ENCODE data around the gene GSN. TPM values are rescaled to one million over a fixed set of nuclear protein-coding genes. Genes with fewer than 3 reads are reported as not detected.
A peak's percentile ranks its signal among the peaks of the same experiment; 100 is the strongest.

The GSN gene
- total RNA-seq, 1 donor from 2014 or later = 1.1 TPM

DNA sequence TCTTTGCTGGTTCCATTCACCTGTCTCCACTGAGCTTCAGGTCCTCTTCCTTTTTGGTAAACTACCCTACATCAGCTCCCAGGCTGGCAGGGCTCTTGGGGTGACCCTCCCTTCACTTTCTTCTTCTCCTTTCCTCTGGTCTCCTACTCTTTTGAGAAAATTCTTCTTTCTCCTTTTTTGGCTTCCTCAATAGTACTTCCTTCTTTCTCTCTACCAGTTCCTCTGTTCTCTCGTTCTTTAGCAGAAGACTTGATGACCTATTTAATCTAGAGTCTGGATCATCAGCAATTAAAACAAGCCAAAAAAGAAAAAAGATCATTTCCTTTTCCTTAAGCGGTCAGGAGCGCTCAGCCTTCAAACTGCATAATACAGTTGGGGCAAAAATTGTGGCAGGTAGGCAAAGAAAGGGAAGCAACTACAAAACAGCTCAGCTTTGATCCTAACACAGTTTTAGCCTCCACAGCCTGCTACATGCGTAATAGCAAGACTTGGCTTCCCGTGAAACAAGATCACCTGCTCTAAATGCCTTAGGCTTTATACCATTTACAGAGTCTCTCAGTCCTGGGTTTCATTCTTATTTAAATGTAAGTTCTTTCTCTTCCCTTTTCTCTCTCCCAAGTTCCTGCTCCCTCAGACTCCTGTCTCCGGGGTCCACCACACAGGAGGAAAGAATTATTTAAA lies 14.0 kb upstream of the GSN start:
- DNase-seq (ENCODE audit: low spot score) = no peak
- intact Hi-C loops (cut with micrococcal nuclease) = no loop called here
- peaks cover 16% of the 10 kb centered on the region for H3K27me3 Mint-ChIP-seq (ENCODE audit: low read depth)

DNA sequence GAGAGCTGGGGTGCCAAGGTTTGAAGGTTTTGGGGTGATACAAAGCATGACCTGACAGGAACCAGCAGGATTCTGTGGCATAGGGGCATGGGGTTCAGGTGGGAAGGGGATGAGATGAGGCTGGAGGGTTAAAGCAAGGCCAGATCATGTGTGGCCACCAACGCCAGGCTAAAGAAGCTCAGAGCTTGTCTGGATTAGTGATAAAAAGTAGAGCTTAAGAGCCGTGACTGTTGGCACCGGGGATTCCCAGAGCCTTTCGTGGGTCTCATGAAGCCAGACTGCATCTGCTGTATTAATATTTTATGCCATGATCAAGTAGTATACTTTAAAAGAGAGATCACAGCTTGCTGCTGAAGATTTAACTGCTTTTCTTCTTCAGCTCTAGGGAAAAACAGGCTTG lies 8.5 kb upstream of the GSN start:
- no peaks in the 10 kb centered on the region for H3K36me3 Mint-ChIP-seq (ENCODE audit: low read depth)
- H3K27me3 Mint-ChIP-seq (ENCODE audit: low read depth) = peaks cover 28% of the 10 kb centered on the region
- intact Hi-C loops (cut with micrococcal nuclease) = no loop called here
- no peaks in the 10 kb centered on the region for H3K4me1 Mint-ChIP-seq (ENCODE audit: low read depth)
- no peak overlapping the region for H3K27ac Mint-ChIP-seq
- H3K9me3 Mint-ChIP-seq = no peaks in the 10 kb centered on the region
- no peak for DNase-seq (ENCODE audit: low spot score)
- no peak overlapping the region for H3K4me3 Mint-ChIP-seq (ENCODE audit: low read depth)

More for the DNA sequence above, 14.0 kb upstream of the GSN start:
- no peak overlapping the region for H3K27ac Mint-ChIP-seq
- H3K4me1 Mint-ChIP-seq (ENCODE audit: low read depth) = no peaks in the 10 kb centered on the region
- H3K4me3 Mint-ChIP-seq (ENCODE audit: low read depth) = no peak overlapping the region
- no peaks in the 10 kb centered on the region for H3K9me3 Mint-ChIP-seq
- H3K36me3 Mint-ChIP-seq (ENCODE audit: low read depth) = no peaks in the 10 kb centered on the region

- intact Hi-C loops (cut with micrococcal nuclease) = no loop called here
- H3K27ac Mint-ChIP-seq = no peak overlapping the region
- H3K4me3 Mint-ChIP-seq (ENCODE audit: low read depth) = no peak overlapping the region
- H3K27me3 Mint-ChIP-seq (ENCODE audit: low read depth) = peaks cover 28% of the 10 kb centered on the region
- H3K4me1 Mint-ChIP-seq (ENCODE audit: low read depth) = no peaks in the 10 kb centered on the region
- no peaks in the 10 kb centered on the region for H3K36me3 Mint-ChIP-seq (ENCODE audit: low read depth)
- no peaks in the 10 kb centered on the region for H3K9me3 Mint-ChIP-seq
- no peak for DNase-seq (ENCODE audit: low spot score)
These were observed 8.0 kb upstream of the GSN start for GRCh38 chr9:121259935-121260334.

DNA sequence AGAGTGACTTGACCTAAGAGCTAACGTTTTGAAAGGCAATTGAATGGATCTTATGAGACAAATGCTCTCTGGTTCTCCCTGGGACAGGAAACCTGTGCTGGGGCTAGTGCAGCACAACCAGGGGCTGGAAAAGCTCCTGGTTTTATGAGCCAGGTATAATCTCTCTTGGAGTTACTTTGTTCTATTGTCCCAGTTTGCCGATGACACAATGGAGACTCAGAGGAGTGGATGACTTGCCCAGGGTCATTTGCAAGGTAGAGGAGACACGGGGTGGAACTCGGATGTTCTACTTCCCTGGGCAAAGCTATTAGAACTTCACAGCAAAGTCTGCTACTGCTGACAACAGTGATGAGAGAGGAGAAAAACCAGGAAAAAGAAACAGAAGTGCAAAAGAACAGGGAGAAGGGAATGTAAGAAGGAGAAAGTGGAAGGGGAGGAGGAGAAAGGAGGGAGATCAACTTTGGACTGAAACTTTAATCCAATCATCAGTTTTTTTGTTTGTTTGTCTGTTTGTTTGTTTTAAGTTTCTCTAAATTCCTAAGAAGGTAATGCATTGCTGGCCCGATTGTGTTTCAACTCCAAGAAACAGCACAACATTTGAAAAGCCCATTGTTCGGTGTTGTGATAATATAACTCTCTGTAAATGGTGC lies 7.4 kb upstream of the GSN start:
- peaks cover 31% of the 10 kb centered on the region for H3K27me3 Mint-ChIP-seq (ENCODE audit: low read depth)
- no peak overlapping the region for H3K4me3 Mint-ChIP-seq (ENCODE audit: low read depth)
- no peaks in the 10 kb centered on the region for H3K9me3 Mint-ChIP-seq
- H3K4me1 Mint-ChIP-seq (ENCODE audit: low read depth) = no peaks in the 10 kb centered on the region
- intact Hi-C loops (cut with micrococcal nuclease) = no loop called here
- no peaks in the 10 kb centered on the region for H3K36me3 Mint-ChIP-seq (ENCODE audit: low read depth)
- no peak overlapping the region for H3K27ac Mint-ChIP-seq
- no peak for DNase-seq (ENCODE audit: low spot score)

- Mint-ChIP-seq H3K4me1 (ENCODE audit: low read depth) (no peaks in the 10 kb centered on the region), H3K9me3 (no peaks in the 10 kb centered on the region), H3K4me3 (ENCODE audit: low read depth) (no peak overlapping the region), H3K27me3 (ENCODE audit: low read depth) (peaks cover 28% of the 10 kb centered on the region), H3K36me3 (ENCODE audit: low read depth) (no peaks in the 10 kb centered on the region), H3K27ac (no peak overlapping the region)
- DNase-seq (ENCODE audit: low spot score) = no peak
- intact Hi-C loops (cut with micrococcal nuclease) = no loop called here
These were observed 6.9 kb upstream of the GSN start for GRCh38 chr9:121261107-121261460.

DNA sequence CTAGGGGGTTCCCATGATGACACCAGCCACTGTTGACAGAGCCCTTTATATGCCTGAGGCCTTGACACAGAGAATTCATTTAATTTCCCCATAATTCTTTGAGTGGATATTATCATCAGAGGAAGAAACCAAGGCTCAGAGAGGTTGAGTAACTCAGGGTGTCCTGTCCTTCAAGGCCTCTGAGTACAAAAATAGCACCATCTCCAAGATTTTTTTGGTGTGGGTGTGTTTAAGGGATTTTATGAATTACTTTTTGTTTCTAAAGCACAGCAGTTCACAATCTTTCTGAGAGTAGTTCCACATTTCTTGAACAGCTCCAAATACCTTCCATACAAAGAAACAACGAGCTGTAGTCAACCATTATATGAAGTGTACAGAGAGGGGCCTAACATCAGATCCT lies 6.2 kb upstream of the GSN start:
- Mint-ChIP-seq H3K4me3 (ENCODE audit: low read depth) (no peak overlapping the region), H3K9me3 (no peaks in the 10 kb centered on the region), H3K4me1 (ENCODE audit: low read depth) (no peaks in the 10 kb centered on the region), H3K36me3 (ENCODE audit: low read depth) (no peaks in the 10 kb centered on the region), H3K27me3 (ENCODE audit: low read depth) (peaks cover 31% of the 10 kb centered on the region), H3K27ac (no peak overlapping the region)
- intact Hi-C loops (cut with micrococcal nuclease) = no loop called here
- no peak for DNase-seq (ENCODE audit: low spot score)

- Mint-ChIP-seq H3K27ac (no peak overlapping the region), H3K4me1 (ENCODE audit: low read depth) (no peaks in the 10 kb centered on the region), H3K36me3 (ENCODE audit: low read depth) (no peaks in the 10 kb centered on the region), H3K4me3 (ENCODE audit: low read depth) (no peak overlapping the region), H3K27me3 (ENCODE audit: low read depth) (peaks cover 34% of the 10 kb centered on the region), H3K9me3 (no peaks in the 10 kb centered on the region)
- intact Hi-C loops (cut with micrococcal nuclease) = no loop called here
- DNase-seq (ENCODE audit: low spot score) = no peak
These were observed 5.5 kb upstream of the GSN start for GRCh38 chr9:121262423-121262822.

DNA sequence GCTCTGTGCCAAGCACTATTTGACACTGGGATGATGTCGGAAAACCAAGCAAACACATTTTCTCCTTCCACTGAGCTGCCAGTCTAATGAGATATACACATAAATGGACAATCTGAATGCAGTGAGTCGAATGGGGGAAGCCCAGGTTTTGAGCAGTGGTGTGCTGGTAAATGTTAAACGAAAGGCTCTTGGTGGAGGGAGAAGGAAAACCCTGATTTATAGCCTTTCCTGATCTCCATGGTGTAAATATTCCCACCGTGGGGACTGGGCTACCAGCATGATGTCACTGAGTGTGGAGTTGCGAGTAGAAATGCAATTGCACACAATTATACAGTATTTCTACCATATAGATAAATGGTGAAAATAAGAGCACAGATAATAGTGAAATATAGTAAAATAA lies 5.0 kb upstream of the GSN start:
- H3K4me1 Mint-ChIP-seq (ENCODE audit: low read depth) = no peaks in the 10 kb centered on the region
- no peak overlapping the region for H3K4me3 Mint-ChIP-seq (ENCODE audit: low read depth)
- DNase-seq (ENCODE audit: low spot score) = no peak
- H3K27ac Mint-ChIP-seq = no peak overlapping the region
- H3K9me3 Mint-ChIP-seq = no peaks in the 10 kb centered on the region
- no peaks in the 10 kb centered on the region for H3K36me3 Mint-ChIP-seq (ENCODE audit: low read depth)
- peaks cover 35% of the 10 kb centered on the region for H3K27me3 Mint-ChIP-seq (ENCODE audit: low read depth)
- intact Hi-C loops (cut with micrococcal nuclease) = no loop called here

DNA sequence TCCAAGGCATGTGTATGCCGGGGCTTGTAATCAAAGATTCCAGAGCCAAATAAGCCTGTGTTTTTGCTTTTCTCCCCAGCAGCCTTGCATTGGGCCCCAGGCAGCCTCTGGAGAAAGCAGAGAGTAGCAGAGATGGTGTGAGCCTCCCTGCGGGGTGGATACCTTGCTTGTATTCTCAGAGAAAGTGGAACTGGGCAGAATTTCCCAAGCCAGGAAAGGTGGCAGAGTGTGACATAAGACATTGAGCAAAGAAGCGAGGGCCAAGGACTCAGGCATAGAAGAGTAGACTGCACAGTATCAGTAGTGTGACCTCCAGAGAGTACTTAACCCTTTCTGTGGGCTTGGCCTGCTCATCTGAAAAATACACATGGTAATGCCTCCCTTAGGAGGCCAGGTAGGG lies 1.6 kb upstream of the GSN start:
- Mint-ChIP-seq H3K4me3 (ENCODE audit: low read depth) (peak overlapping the region; percentile 26), H3K4me1 (ENCODE audit: low read depth) (peaks cover 9% of the 10 kb centered on the region), H3K9me3 (no peaks in the 10 kb centered on the region), H3K36me3 (ENCODE audit: low read depth) (no peaks in the 10 kb centered on the region), H3K27ac (no peak overlapping the region), H3K27me3 (ENCODE audit: low read depth) (peaks cover 42% of the 10 kb centered on the region)
- DNase-seq (ENCODE audit: low spot score) = no peak
- intact Hi-C loops (cut with micrococcal nuclease) = no loop called here

GRCh38 chr9:121266906-121267650 lies 884 bp upstream of the GSN start:
- DNase-seq (ENCODE audit: low spot score) = no peak
- Mint-ChIP-seq H3K27me3 (ENCODE audit: low read depth) (peaks cover 39% of the 10 kb centered on the region), H3K36me3 (ENCODE audit: low read depth) (no peaks in the 10 kb centered on the region), H3K9me3 (no peaks in the 10 kb centered on the region), H3K27ac (no peak overlapping the region), H3K4me3 (ENCODE audit: low read depth) (no peak overlapping the region), H3K4me1 (ENCODE audit: low read depth) (peaks cover 9% of the 10 kb centered on the region)
- intact Hi-C loops (cut with micrococcal nuclease) = no loop called here

- Mint-ChIP-seq H3K27ac (no peak overlapping the region), H3K9me3 (no peaks in the 10 kb centered on the region), H3K4me3 (ENCODE audit: low read depth) (peak overlapping the region; percentile 75), H3K27me3 (ENCODE audit: low read depth) (peaks cover 38% of the 10 kb centered on the region), H3K36me3 (ENCODE audit: low read depth) (no peaks in the 10 kb centered on the region), H3K4me1 (ENCODE audit: low read depth) (peaks cover 9% of the 10 kb centered on the region)
- intact Hi-C loops (cut with micrococcal nuclease) = no loop called here
- no peak for DNase-seq (ENCODE audit: low spot score)
These were observed 562 bp downstream of the GSN start for GRCh38 chr9:121268598-121268850.

DNA sequence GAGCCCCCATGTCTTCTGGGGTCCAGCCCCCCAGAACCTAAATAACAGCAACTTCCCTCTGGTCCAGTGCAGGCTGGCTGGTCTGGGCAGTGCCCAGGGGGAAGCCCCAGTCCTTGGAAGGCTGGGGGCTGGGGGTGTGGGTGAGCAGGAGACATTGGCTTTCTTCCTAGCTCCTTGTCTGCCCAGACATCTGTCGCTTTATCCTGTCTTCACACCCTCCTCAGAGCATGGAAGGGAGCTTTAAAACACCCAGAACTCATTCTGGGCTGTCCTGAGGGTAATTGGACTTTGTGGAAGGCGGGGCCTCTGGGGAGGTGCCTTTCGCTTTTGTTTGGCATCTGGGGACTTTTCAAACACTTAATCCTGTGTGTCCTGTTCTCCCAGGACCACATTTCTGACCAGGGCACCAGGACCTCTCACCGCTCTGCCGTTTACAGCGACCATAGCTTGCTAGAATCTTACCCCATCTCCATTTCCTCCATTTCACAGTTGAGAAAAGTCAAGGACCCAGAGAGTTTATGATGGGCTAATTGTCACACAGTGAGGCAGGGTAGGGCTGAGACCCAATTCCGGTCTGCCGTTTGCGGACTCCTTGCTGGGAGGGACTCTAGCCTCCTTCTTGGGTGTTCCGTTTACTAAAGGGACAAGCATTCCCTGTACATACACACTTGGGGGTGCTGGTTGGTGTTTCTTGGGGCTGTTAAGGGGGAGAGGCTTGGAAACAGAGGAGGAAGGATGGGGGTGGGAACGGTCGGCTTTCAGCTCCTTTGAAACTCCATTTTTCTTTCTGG lies 1.1 kb downstream of the GSN start:
- no peak for DNase-seq (ENCODE audit: low spot score)
- no peak overlapping the region for H3K27ac Mint-ChIP-seq
- intact Hi-C loops (cut with micrococcal nuclease) = no loop called here
- H3K4me3 Mint-ChIP-seq (ENCODE audit: low read depth) = peak overlapping the region; percentile 75
- H3K4me1 Mint-ChIP-seq (ENCODE audit: low read depth) = peaks cover 9% of the 10 kb centered on the region
- no peaks in the 10 kb centered on the region for H3K36me3 Mint-ChIP-seq (ENCODE audit: low read depth)
- peaks cover 38% of the 10 kb centered on the region for H3K27me3 Mint-ChIP-seq (ENCODE audit: low read depth)
- no peaks in the 10 kb centered on the region for H3K9me3 Mint-ChIP-seq

Measured in activated T-helper 2 cell treated with anti-CD3 and anti-CD28 coated beads, Interferon-gamma antibody, Interleukin-2, Interleukin-4, amounts not matched to agents 10 μg/mL and 5 μg/mL and 100 μg/mL, durations not matched to agents 14 hours and 24 hours and 36 hours (primary cell).